HUES48 (cell line): ENCODE results near the gene NABP2.
A peak's percentile ranks its signal among the peaks of the same experiment; 100 is the strongest.

Experiments used
- H3K27ac ChIP-seq: one replicate; pipeline ENCODE4 v1.7.0; 2013; ENCODE audit warnings: low read depth, low read length, inconsistent platforms
- H3K27me3 ChIP-seq: 2 replicates; pipeline ENCODE4 v1.6.1; 2013; ENCODE audit warnings: mild to moderate bottlenecking, low read length; ENCODE audit not compliant: control insufficient read depth, insufficient read depth
- H3K36me3 ChIP-seq: 2 replicates; pipeline ENCODE4 v1.6.1; 2013; ENCODE audit warnings: low read length; ENCODE audit not compliant: control insufficient read depth, insufficient read depth
- H3K4me1 ChIP-seq: 2 replicates; pipeline ENCODE4 v1.6.1; 2013; ENCODE audit warnings: mild to moderate bottlenecking, low read length; ENCODE audit not compliant: control insufficient read depth, insufficient read depth
- H3K4me3 ChIP-seq: 2 replicates; pipeline ENCODE4 v1.5.1; 2013; ENCODE audit warnings: mild to moderate bottlenecking, low read depth, low read length
- H3K9ac ChIP-seq: 2 replicates; pipeline ENCODE4 v1.6.1; 2013; ENCODE audit warnings: mild to moderate bottlenecking, low read depth, low read length, moderate library complexity
- H3K9me3 ChIP-seq: 2 replicates; pipeline ENCODE4 v1.6.1; 2013; ENCODE audit warnings: low read length; ENCODE audit not compliant: control insufficient read depth, insufficient read depth

NABP2 gene

GRCh38 chr12:56216461-56216860, 7.7 kb upstream of the NABP2 start:
- no peaks in the 10 kb centered on the region for H3K27me3 ChIP-seq
- peaks cover 52% of the 10 kb centered on the region for H3K36me3 ChIP-seq
- no peak overlapping the region for H3K27ac ChIP-seq

DNA sequence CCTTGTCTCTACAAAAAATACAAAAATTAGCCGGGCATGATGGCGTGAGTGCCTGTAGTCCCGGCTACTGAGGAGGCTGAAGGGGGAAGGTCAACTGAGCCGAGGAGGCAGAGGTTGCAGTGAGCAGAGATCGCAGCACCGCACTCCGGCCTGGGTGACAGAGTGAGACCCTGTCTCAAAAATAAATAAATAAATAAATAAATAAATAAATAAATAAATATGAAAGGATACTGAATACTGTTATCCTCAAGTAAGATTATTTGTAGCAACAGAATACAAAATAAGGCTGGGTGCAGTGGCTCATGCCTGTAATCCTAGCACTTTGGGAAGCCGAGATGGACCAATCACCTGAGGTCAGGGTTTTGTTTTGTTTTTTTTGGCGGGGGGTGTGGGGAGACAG, 4.3 kb upstream of the NABP2 start:
- Histone ChIP-seq H3K36me3 (peaks cover 21% of the 10 kb centered on the region), H3K9ac (no peak overlapping the region), H3K4me1 (peaks cover 20% of the 10 kb centered on the region), H3K27ac (no peak overlapping the region), H3K4me3 (no peak overlapping the region), H3K9me3 (no peaks in the 10 kb centered on the region), H3K27me3 (no peaks in the 10 kb centered on the region)

More at GRCh38 chr12:56216461-56216860, 7.7 kb upstream of the NABP2 start:
- Histone ChIP-seq H3K4me3 (no peak overlapping the region), H3K9me3 (no peaks in the 10 kb centered on the region), H3K4me1 (peaks cover 4% of the 10 kb centered on the region; the same call in 1 of the 2 replicates), H3K9ac (no peak overlapping the region)

DNA sequence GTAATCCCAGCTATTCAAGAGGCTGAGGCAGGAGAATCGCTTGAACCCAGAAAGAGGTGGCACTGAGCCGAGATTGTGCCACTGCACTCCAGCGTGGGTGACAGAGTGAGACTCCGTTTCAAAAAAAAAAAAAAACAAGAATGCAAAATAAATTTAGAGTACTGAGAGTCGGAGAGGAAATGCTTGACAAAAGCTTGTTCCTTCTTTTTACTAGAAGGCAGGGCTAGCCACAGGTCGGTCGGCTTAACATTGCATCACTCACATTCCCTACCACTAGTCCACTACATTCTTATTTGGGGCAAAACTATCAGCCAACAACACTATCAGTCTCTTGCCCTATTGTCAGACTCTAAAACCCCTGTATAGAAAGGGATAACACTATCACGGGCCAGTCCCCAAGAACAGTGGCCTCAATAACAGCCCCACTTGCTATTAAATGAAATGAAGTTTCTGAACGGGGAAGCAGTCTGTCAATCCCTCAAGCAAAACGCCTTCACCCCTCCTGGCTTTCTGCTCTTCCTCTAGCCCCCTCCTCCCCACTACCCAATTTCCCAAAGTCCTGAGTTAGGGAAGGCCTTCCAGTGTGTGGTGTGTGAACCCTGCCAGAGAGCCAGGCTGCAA, 3.4 kb upstream of the NABP2 start:
- Histone ChIP-seq H3K27me3 (no peaks in the 10 kb centered on the region), H3K27ac (peak overlapping the region; percentile 99), H3K4me3 (peak overlapping the region; percentile 85), H3K9me3 (no peaks in the 10 kb centered on the region), H3K9ac (peak overlapping the region; percentile 77), H3K4me1 (peaks cover 20% of the 10 kb centered on the region), H3K36me3 (peaks cover 13% of the 10 kb centered on the region)

- peak overlapping the region; percentile 85 for H3K4me3 ChIP-seq
- peak overlapping the region; percentile 77 for H3K9ac ChIP-seq
- H3K9me3 ChIP-seq, result no peaks in the 10 kb centered on the region
- peak overlapping the region; percentile 99 for H3K27ac ChIP-seq
- H3K4me1 ChIP-seq, result peaks cover 20% of the 10 kb centered on the region
- peaks cover 13% of the 10 kb centered on the region for H3K36me3 ChIP-seq
- H3K27me3 ChIP-seq, result no peaks in the 10 kb centered on the region
Measured at GRCh38 chr12:56221232-56221756, 2.8 kb upstream of the NABP2 start.

DNA sequence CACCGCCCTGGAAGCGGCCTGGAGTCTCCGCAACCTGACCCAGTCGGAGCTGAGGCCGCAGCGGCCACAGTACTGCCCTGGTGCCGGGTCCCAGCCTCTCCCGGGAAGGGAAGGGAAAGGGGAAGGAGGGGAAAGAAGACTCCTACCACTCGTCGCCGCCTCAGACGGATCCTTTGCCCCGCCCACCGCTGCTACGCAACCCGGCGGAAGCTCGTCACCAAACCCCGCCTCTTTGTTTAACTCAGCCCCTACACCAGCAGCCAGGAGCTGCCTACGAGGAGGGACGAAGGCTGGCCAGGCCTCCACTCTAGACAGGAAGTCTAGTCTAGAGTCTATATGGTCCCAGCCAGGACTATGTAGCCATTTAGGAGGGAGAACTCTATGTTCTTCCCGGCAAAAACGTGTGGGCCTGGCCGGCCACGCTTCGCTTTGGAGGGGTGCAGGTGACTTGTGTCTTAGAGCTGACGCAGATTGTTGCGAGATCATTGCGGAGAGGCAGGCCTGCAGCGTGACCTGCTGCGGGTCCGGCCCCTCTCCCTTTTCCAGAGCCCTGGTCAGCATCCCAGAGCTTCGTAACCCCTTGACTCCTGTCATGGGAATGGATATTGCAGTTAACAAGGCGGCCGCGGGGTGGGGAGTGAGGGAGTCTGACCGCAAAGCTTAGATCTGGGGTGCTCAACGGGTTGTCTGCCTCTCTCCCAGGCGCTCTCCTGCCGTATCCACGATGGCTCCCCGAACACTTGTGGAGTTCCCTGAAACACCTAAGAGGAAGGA, 2.2 kb upstream of the NABP2 start, which contains the start of gene RNF41:
RNF41 (minus strand) TSS at position 166 of the 774 bp plus-strand sequence. CDS start 7,875 bp downstream, outside the sequence.
- Histone ChIP-seq H3K9ac (peak within 1 kb of the TSS; percentile 77), H3K27ac (peak within 1 kb of the TSS; percentile 99), H3K36me3 (peaks cover 10% of the 10 kb centered on the region; the same call in 1 of the 2 replicates), H3K9me3 (no peaks in the 10 kb centered on the region), H3K27me3 (no peaks in the 10 kb centered on the region), H3K4me1 (peaks cover 20% of the 10 kb centered on the region), H3K4me3 (peak within 1 kb of the TSS; percentile 85)

DNA sequence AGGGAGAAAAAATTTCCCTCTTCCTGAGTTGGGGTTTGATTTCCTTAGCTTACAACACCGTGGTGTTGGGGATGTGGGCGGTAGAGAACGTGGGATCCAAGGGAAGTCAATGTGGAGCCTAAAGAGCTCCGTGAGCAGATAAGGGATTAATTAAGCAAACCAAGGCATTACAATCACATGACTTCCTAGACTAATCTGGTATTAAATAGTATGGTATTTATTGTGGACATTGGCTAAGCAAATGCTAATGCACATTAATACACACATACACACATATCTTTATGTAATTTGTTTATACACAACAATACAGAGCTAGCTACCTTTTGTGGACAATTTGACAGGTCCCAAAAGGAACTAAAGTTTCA, 1.6 kb upstream of the NABP2 start:
- H3K36me3 ChIP-seq, result peaks cover 11% of the 10 kb centered on the region
- H3K4me3 ChIP-seq, result peak overlapping the region; percentile 85
- H3K27ac ChIP-seq, result peak overlapping the region; percentile 99
- H3K9me3 ChIP-seq, result no peaks in the 10 kb centered on the region
- no peaks in the 10 kb centered on the region for H3K27me3 ChIP-seq
- peaks cover 20% of the 10 kb centered on the region for H3K4me1 ChIP-seq
- H3K9ac ChIP-seq, result peak overlapping the region; percentile 77

GRCh38 chr12:56223571-56224101, 506 bp upstream of the NABP2 start:
- peaks cover 9% of the 10 kb centered on the region for H3K36me3 ChIP-seq
- peaks cover 20% of the 10 kb centered on the region for H3K4me1 ChIP-seq
- H3K27ac ChIP-seq, result peak overlapping the region; percentile 86
- H3K27me3 ChIP-seq, result no peaks in the 10 kb centered on the region
- peak overlapping the region; percentile 53 for H3K4me3 ChIP-seq
- H3K9me3 ChIP-seq, result no peaks in the 10 kb centered on the region
- H3K9ac ChIP-seq, result peak overlapping the region; percentile 58; the same call in 1 of the 2 replicates

DNA sequence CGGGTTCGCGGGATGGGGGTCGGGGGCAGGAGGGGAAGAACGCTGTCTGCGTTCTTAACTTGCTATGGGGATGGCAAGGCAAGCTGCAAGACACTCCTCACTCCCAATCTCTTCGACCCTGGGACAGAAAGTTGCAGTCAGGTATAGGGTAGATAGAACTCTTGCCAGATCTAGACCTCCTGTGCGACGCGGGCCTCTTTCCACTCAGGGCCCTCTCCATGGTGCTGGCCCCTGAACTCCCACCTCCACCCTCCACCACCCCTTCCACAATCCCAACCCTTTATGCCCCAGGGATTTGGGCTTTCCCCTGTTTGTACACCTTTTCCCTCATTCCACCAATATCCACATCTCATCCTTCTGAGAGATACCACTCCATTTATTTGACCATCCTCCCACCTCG, 812 bp downstream of the NABP2 start:
- Histone ChIP-seq H3K27me3 (no peaks in the 10 kb centered on the region), H3K4me1 (peaks cover 20% of the 10 kb centered on the region), H3K4me3 (peak overlapping the region; percentile 73), H3K9ac (no peak overlapping the region; the same call in 1 of the 2 replicates), H3K27ac (no peak overlapping the region), H3K9me3 (no peaks in the 10 kb centered on the region), H3K36me3 (peaks cover 9% of the 10 kb centered on the region)

GRCh38 chr12:56229082-56229481, 4.9 kb downstream of the NABP2 start:
- H3K4me1 ChIP-seq, result no peaks in the 10 kb centered on the region
- H3K27ac ChIP-seq, result no peak overlapping the region
- peaks cover 9% of the 10 kb centered on the region for H3K36me3 ChIP-seq
- no peaks in the 10 kb centered on the region for H3K27me3 ChIP-seq
- H3K9ac ChIP-seq, result no peak overlapping the region
- H3K4me3 ChIP-seq, result no peak overlapping the region
- no peaks in the 10 kb centered on the region for H3K9me3 ChIP-seq

GRCh38 chr12:56229916-56230431, 5.8 kb downstream of the NABP2 start, which contains the start of gene SLC39A5:
TSS of gene SLC39A5 (plus strand) at chr12:56230051. CDS start at chr12:56231275, 1,224 bp downstream.
- H3K27ac ChIP-seq, result peak within 1 kb of the TSS; percentile 47
- H3K9me3 ChIP-seq, result no peaks in the 10 kb centered on the region
- H3K4me3 ChIP-seq, result no peak within 1 kb of the TSS
- no peak within 1 kb of the TSS for H3K9ac ChIP-seq
- no peaks in the 10 kb centered on the region for H3K27me3 ChIP-seq
- peaks cover 9% of the 10 kb centered on the region for H3K36me3 ChIP-seq
- H3K4me1 ChIP-seq, result no peaks in the 10 kb centered on the region
